Hepatocyte (in vitro differentiated cells): ENCODE measurements around the gene LTK. TPM values are rescaled to one million over a fixed set of nuclear protein-coding genes. Genes with fewer than 3 reads are reported as not detected.

Experiments used
- DNase-seq: peaks from one replicate; pipeline ENCODE4 v3.0.0-alpha.2; 2016; ENCODE audit warnings: low spot score
- H2AFZ ChIP-seq: fragments of 200-600 bp; sonication (generic); 2 replicates; pipeline ENCODE4 v1.6.0; 2016; ENCODE audit warnings: antibody characterized with exemption, mild to moderate bottlenecking
- H3K27ac ChIP-seq: fragments of 200-600 bp; sonication (generic); 2 replicates; pipeline ENCODE4 v1.5.1; 2016; ENCODE audit warnings: mild to moderate bottlenecking
- H3K27me3 ChIP-seq: fragments of 200-600 bp; sonication (generic); 2 replicates; pipeline ENCODE4 v1.6.1; 2016
- H3K36me3 ChIP-seq: fragments of 200-600 bp; sonication (generic); replicated peaks from 2 replicates; pipeline ENCODE4 v1.5.1; 2016; ENCODE audit warnings: low read depth; ENCODE audit not compliant: insufficient read depth
- H3K4me1 ChIP-seq: fragments of 200-600 bp; sonication (generic); 2 replicates; pipeline ENCODE4 v1.5.1; 2016; ENCODE audit warnings: mild to moderate bottlenecking, moderate library complexity; ENCODE audit not compliant: insufficient read depth
- H3K4me2 ChIP-seq: fragments of 200-600 bp; sonication (generic); 2 replicates; pipeline ENCODE4 v1.6.0; 2016
- H3K4me3 ChIP-seq: fragments of 200-600 bp; sonication (generic); 2 replicates; pipeline ENCODE4 v1.5.1; 2016; ENCODE audit warnings: mild to moderate bottlenecking
- H3K79me2 ChIP-seq: fragments of 200-600 bp; sonication (generic); 2 replicates; pipeline ENCODE4 v1.6.0; 2017; ENCODE audit warnings: mild to moderate bottlenecking
- H3K9me2 ChIP-seq: fragments of 200-600 bp; sonication (generic); replicated peaks from 2 replicates; pipeline ENCODE4 v1.6.0; 2017; ENCODE audit warnings: mild to moderate bottlenecking; ENCODE audit not compliant: insufficient read depth
- H3K9me3 ChIP-seq: fragments of 200-600 bp; sonication (generic); 2 replicates; pipeline ENCODE4 v1.5.1; 2016; ENCODE audit warnings: low read depth, mild to moderate bottlenecking
- H4K20me1 ChIP-seq: fragments of 200-600 bp; sonication (generic); 2 replicates; pipeline ENCODE4 v1.6.0; 2016; ENCODE audit warnings: mild to moderate bottlenecking; ENCODE audit not compliant: insufficient read depth, poor library complexity, severe bottlenecking
- CTCF ChIP-seq: fragments of 200-600 bp; sonication (generic); IDR thresholded peaks from 2 replicates; pipeline ENCODE4 v1.5.1; 2016; ENCODE audit warnings: antibody characterized with exemption, mild to moderate bottlenecking; ENCODE audit not compliant: poor library complexity
- EZH2 ChIP-seq: fragments of 200-600 bp; sonication (generic); IDR thresholded peaks from 2 replicates; pipeline ENCODE4 v1.6.1; 2016; ENCODE audit warnings: antibody characterized with exemption, mild to moderate bottlenecking, borderline replicate concordance
- EZH2phosphoT487 ChIP-seq: fragments of 200-600 bp; sonication (generic); IDR thresholded peaks from one replicate; pipeline ENCODE4 v1.6.1; 2018; ENCODE audit warnings: antibody characterized with exemption, mild to moderate bottlenecking, low read depth, moderate library complexity; ENCODE audit not compliant: unreplicated experiment, severe bottlenecking
- WGBS: methylation state at CpG from one replicate; pipeline ENCODE4 v1.1.6; 2016; ENCODE audit warnings: low lambda C conversion rate; ENCODE audit errors: missing lambda C conversion rate; 5-methylcytosine and 5-hydroxymethylcytosine counted together
- polyA plus RNA-seq: library from polyadenylated mRNA; unstranded; fragments of >200 nt; fragmentation: Nextera tagmentation; extraction: Ambion mirVana; gene quantifications from 2 replicates; pipeline ENCODE4 v1.2.1, GENCODE V29; 2016
- total RNA-seq: library from RNA; depleted of rRNA; stranded (reverse); fragments of >200 nt; gene quantifications from 2 replicates; pipeline ENCODE4 v1.2.3, GENCODE V29; 2014

LTK gene
- total and polyA plus RNA-seq, 2 experiments from 2014 or later: 0.83 to 1.2 TPM

GRCh38 chr15:41487802-41488201 lies 25.8 kb downstream of the LTK start:
- DNase-seq: no peak
- Histone ChIP-seq H3K36me3 (no peaks in the 10 kb centered on the region), H3K9me3 (no peaks in the 10 kb centered on the region), H3K27me3 (no peaks in the 10 kb centered on the region), H4K20me1 (no peaks in the 10 kb centered on the region), H3K4me3 (no peak overlapping the region), H2AFZ (no peak overlapping the region), H3K79me2 (no peaks in the 10 kb centered on the region), H3K27ac (no peak overlapping the region), H3K4me1 (peaks cover 18% of the 10 kb centered on the region), H3K9me2 (no peaks in the 10 kb centered on the region), H3K4me2 (no peak overlapping the region)
- 95% methylated on average over 2 of the region's 2 CpGs for WGBS
- TF ChIP-seq EZH2 (no peak), EZH2phosphoT487 (no peak), CTCF (no peak)

GRCh38 chr15:41487381-41487780 lies 26.2 kb downstream of the LTK start:
- Histone ChIP-seq H3K9me2 (no peaks in the 10 kb centered on the region), H4K20me1 (no peaks in the 10 kb centered on the region), H2AFZ (no peak overlapping the region), H3K27ac (no peak overlapping the region), H3K4me1 (peaks cover 18% of the 10 kb centered on the region), H3K4me2 (no peak overlapping the region), H3K4me3 (no peak overlapping the region), H3K36me3 (no peaks in the 10 kb centered on the region), H3K27me3 (no peaks in the 10 kb centered on the region), H3K79me2 (no peaks in the 10 kb centered on the region), H3K9me3 (no peaks in the 10 kb centered on the region)
- no peak for DNase-seq
- WGBS: 87% methylated on average over 9 of the region's 9 CpGs
- TF ChIP-seq EZH2: no peak
- no peak for TF ChIP-seq EZH2phosphoT487
- no peak for TF ChIP-seq CTCF

GRCh38 chr15:41486286-41486685 lies 27.3 kb downstream of the LTK start:
- Histone ChIP-seq H3K36me3 (no peaks in the 10 kb centered on the region), H3K79me2 (no peaks in the 10 kb centered on the region), H3K9me2 (no peaks in the 10 kb centered on the region), H2AFZ (no peak overlapping the region), H4K20me1 (no peaks in the 10 kb centered on the region), H3K9me3 (no peaks in the 10 kb centered on the region), H3K4me2 (no peak overlapping the region), H3K27me3 (no peaks in the 10 kb centered on the region), H3K4me3 (no peak overlapping the region), H3K4me1 (peaks cover 23% of the 10 kb centered on the region), H3K27ac (no peak overlapping the region)
- TF ChIP-seq EZH2phosphoT487: no peak
- no peak for TF ChIP-seq CTCF
- TF ChIP-seq EZH2: no peak
- 98% methylated on average over 39 of the region's 43 CpGs for WGBS
- no peak for DNase-seq
